H1 (cell line): ENCODE measurements around the gene CABLES2. TPM values are rescaled to one million over a fixed set of nuclear protein-coding genes. Genes with fewer than 3 reads are reported as not detected.
A peak's percentile ranks its signal among the peaks of the same experiment; 100 is the strongest.

Experiments used
- CTCF ChIA-PET: fragments of 300-600 bp; sonication (Branson Sonifier 250); formaldehyde crosslinking; loops from one replicate; lab custom pipeline; 2021; ENCODE audit not compliant: partially characterized antibody; lab: Charles Lee
- POLR2A ChIA-PET: fragments of 300-600 bp; sonication (Branson Sonifier 250); formaldehyde crosslinking; loops from one replicate; lab custom pipeline; 2021; ENCODE audit warnings: inconsistent platforms; ENCODE audit not compliant: partially characterized antibody; lab: Charles Lee
- DNase-seq, 2 experiments: peaks; one replicate each; pipeline versions ENCODE4 v3.0.0 to v3.0.0-alpha.2; 2010 to 2022; ENCODE audit warnings: low spot score in 2 of 2, low read depth in 1 of 2, mixed read lengths in 1 of 2
- FAIRE-seq: peaks from 2 replicates; lab custom pipeline; 2011; peaks lifted over from hg19 to GRCh38; lab: Jason Lieb, UNC
- H2AFZ ChIP-seq: 2 replicates; pipeline ENCODE4 v1.8.1; 2012; ENCODE audit warnings: low read length, inconsistent platforms
- H2AK5ac ChIP-seq: 2 replicates; pipeline ENCODE4 v1.6.1; 2013; ENCODE audit warnings: low read depth, low read length
- H2BK120ac ChIP-seq: replicated peaks from 2 replicates; pipeline ENCODE3; 2013; ENCODE audit warnings: low read depth, low read length, inconsistent platforms
- H2BK12ac ChIP-seq: 2 replicates; pipeline ENCODE4 v1.6.1; 2013; ENCODE audit warnings: low read depth, low read length
- H2BK15ac ChIP-seq: 2 replicates; pipeline ENCODE4 v1.6.1; 2013; ENCODE audit warnings: low read length
- H2BK20ac ChIP-seq: 2 replicates; pipeline ENCODE4 v1.6.1; 2013; ENCODE audit warnings: low read length
- H2BK5ac ChIP-seq: 2 replicates; pipeline ENCODE4 v1.6.1; 2013; ENCODE audit warnings: low read depth, low read length
- H3K14ac ChIP-seq: 2 replicates; pipeline ENCODE4 v1.6.1; 2013; ENCODE audit warnings: inconsistent platforms; ENCODE audit not compliant: insufficient read length
- H3K18ac ChIP-seq: 2 replicates; pipeline ENCODE4 v1.6.1; 2013; ENCODE audit warnings: low read length; ENCODE audit errors: extremely low read depth
- H3K23ac ChIP-seq: 2 replicates; pipeline ENCODE4 v1.6.1; 2013; ENCODE audit warnings: inconsistent platforms; ENCODE audit not compliant: insufficient read length
- H3K23me2 ChIP-seq: 2 replicates; pipeline ENCODE4 v1.6.1; 2013; ENCODE audit warnings: low read depth, low read length
- H3K27ac ChIP-seq: 2 replicates; pipeline ENCODE4 v1.6.1; 2011; ENCODE audit warnings: low read depth, low read length, inconsistent platforms
- H3K27me3 ChIP-seq, 4 experiments: replicated peaks in 1 of 4; 1 replicate in 1 of 4; 2 replicates in 3 of 4; pipeline versions ENCODE4 v1.6.1 to v1.8.1; 2011 to 2013; ENCODE audit warnings: low read length in 3 of 4, mild to moderate bottlenecking in 3 of 4, inconsistent platforms in 2 of 4, mixed read lengths in 2 of 4, moderate library complexity in 1 of 4; ENCODE audit not compliant: control insufficient read depth in 3 of 4, insufficient read depth in 3 of 4; ENCODE audit errors: extremely low read depth in 1 of 4
- H3K36me3 ChIP-seq, 4 experiments: 2 replicates each; pipeline versions ENCODE4 v1.6.1 to v1.8.1; 2011 to 2013; ENCODE audit warnings: mild to moderate bottlenecking in 4 of 4, low read length in 3 of 4, moderate library complexity in 2 of 4, control low read depth in 1 of 4, inconsistent platforms in 1 of 4; ENCODE audit not compliant: insufficient read depth in 4 of 4, control insufficient read depth in 2 of 4
- H3K4ac ChIP-seq: replicated peaks from 2 replicates; pipeline ENCODE3; 2013; ENCODE audit warnings: low read length, low read depth, mixed read lengths, inconsistent platforms; ENCODE audit not compliant: insufficient read length
- H3K4me1 ChIP-seq, 4 experiments: replicated peaks in 1 of 4; 1 replicate in 1 of 4; 2 replicates in 3 of 4; pipeline versions ENCODE4 v1.6.1 to v1.8.1; 2011 to 2013; ENCODE audit warnings: low read length in 3 of 4, inconsistent platforms in 2 of 4, mixed read lengths in 1 of 4; ENCODE audit not compliant: insufficient read depth in 4 of 4, control insufficient read depth in 3 of 4
- H3K4me2 ChIP-seq, 2 experiments: 2 replicates each; pipeline versions ENCODE4 v1.6.1 to v1.8.1; 2011 to 2013; ENCODE audit warnings: low read depth in 2 of 2, low read length in 2 of 2, control low read depth in 1 of 2, inconsistent platforms in 1 of 2, mild to moderate bottlenecking in 1 of 2; ENCODE audit not compliant: insufficient read depth in 1 of 2
- H3K4me3 ChIP-seq, 4 experiments: fragments of 200-600, 300-600 bp in 1 of 4; sonication (generic), shearing (Covaris generic), sonication (Bioruptor Twin) in 1 of 4; 2 replicates each; pipeline versions ENCODE4 v1.5.1 to v1.8.1; 2011 to 2016; ENCODE audit warnings: low read length in 4 of 4, low read depth in 3 of 4, control low read depth in 2 of 4, inconsistent platforms in 2 of 4, mild to moderate bottlenecking in 2 of 4, mixed read lengths in 1 of 4, moderate library complexity in 1 of 4; ENCODE audit not compliant: insufficient read depth in 2 of 4; ENCODE audit errors: extremely low read depth in 1 of 4
- H3K56ac ChIP-seq: replicated peaks from 2 replicates; pipeline ENCODE3; 2013; ENCODE audit warnings: low read depth, mild to moderate bottlenecking, mixed read lengths, low read length, inconsistent platforms; ENCODE audit not compliant: insufficient read length
- H3K79me1 ChIP-seq: 2 replicates; pipeline ENCODE4 v1.6.1; 2013; ENCODE audit warnings: low read depth, low read length, control low read depth
- H3K79me2 ChIP-seq, 2 experiments: 2 replicates each; pipeline versions ENCODE4 v1.6.1 to v1.8.1; 2012 to 2013; ENCODE audit warnings: low read length in 2 of 2, mild to moderate bottlenecking in 2 of 2, inconsistent platforms in 1 of 2; ENCODE audit not compliant: insufficient read depth in 2 of 2, control insufficient read depth in 1 of 2
- H3K9ac ChIP-seq, 4 experiments: replicated peaks in 1 of 4; 1 replicate in 1 of 4; 2 replicates in 3 of 4; pipeline versions ENCODE4 v1.6.1 to v1.8.1; 2011 to 2013; ENCODE audit warnings: low read depth in 3 of 4, low read length in 3 of 4, control low read depth in 2 of 4, mild to moderate bottlenecking in 2 of 4, moderate library complexity in 2 of 4, inconsistent platforms in 1 of 4; ENCODE audit errors: extremely low read depth in 1 of 4
- H3K9me3 ChIP-seq, 2 experiments: 2 replicates each; pipeline versions ENCODE4 v1.6.1 to v1.8.1; 2012 to 2013; ENCODE audit warnings: mild to moderate bottlenecking in 2 of 2, moderate library complexity in 2 of 2, control low read depth in 1 of 2, inconsistent platforms in 1 of 2, low read depth in 1 of 2, low read length in 1 of 2, mixed read lengths in 1 of 2; ENCODE audit not compliant: insufficient read depth in 2 of 2
- H4K20me1 ChIP-seq, 2 experiments: replicated peaks in 1 of 2; 2 replicates each; pipeline versions ENCODE3 to v1.8.1; 2011 to 2013; ENCODE audit warnings: inconsistent platforms in 2 of 2, low read length in 2 of 2, mild to moderate bottlenecking in 1 of 2; ENCODE audit not compliant: insufficient read depth in 2 of 2, control insufficient read depth in 1 of 2
- H4K5ac ChIP-seq: 2 replicates; pipeline ENCODE4 v1.6.1; 2013; ENCODE audit warnings: low read length, low read depth, mixed read lengths, inconsistent platforms; ENCODE audit not compliant: insufficient read length
- H4K8ac ChIP-seq: 2 replicates; pipeline ENCODE4 v1.8.0; 2013; ENCODE audit warnings: mild to moderate bottlenecking, moderate library complexity, low read length, inconsistent platforms; ENCODE audit not compliant: insufficient read depth; ENCODE audit errors: extremely low read depth
- H4K91ac ChIP-seq: replicated peaks from 2 replicates; pipeline ENCODE3; 2013; ENCODE audit warnings: low read length, mixed read lengths, inconsistent platforms; ENCODE audit not compliant: insufficient read length
- CTBP2 ChIP-seq: IDR thresholded peaks from 2 replicates; pipeline ENCODE4 v1.7.0; 2011; ENCODE audit warnings: borderline replicate concordance, mild to moderate bottlenecking, moderate library complexity, mixed read lengths, low read length; ENCODE audit not compliant: insufficient read depth, insufficient read length
- E2F6 ChIP-seq: IDR thresholded peaks from 2 replicates; pipeline ENCODE4 v1.6.1; 2012; ENCODE audit warnings: inconsistent platforms
- EP300 ChIP-seq, 2 experiments: IDR thresholded peaks; 1 replicate in 1 of 2; 2 replicates in 1 of 2; pipeline ENCODE4 v1.6.1; 2011 to 2012; ENCODE audit warnings: low read depth in 2 of 2, low read length in 2 of 2, mild to moderate bottlenecking in 2 of 2, borderline replicate concordance in 1 of 2, inconsistent platforms in 1 of 2, moderate library complexity in 1 of 2
- EZH2 ChIP-seq: fragments of 200-600 bp; sonication (generic); IDR thresholded peaks from 2 replicates; pipeline ENCODE4 v1.7.1; 2012; ENCODE audit warnings: low read depth, mild to moderate bottlenecking, moderate library complexity, low read length, inconsistent platforms; ENCODE audit not compliant: severe bottlenecking
- WGBS, 2 experiments: shearing (Covaris generic) in 1 of 2; methylation state at CpG; one replicate each; pipeline versions ENCODE4 v1.1.6 to v1.1.7; 2013 to 2015; ENCODE audit warnings: low lambda C conversion rate in 2 of 2, mixed read lengths in 2 of 2, inconsistent platforms in 1 of 2, low coverage in 1 of 2, missing lambda C conversion rate in 1 of 2; ENCODE audit not compliant: insufficient replicate concordance in 2 of 2, insufficient coverage in 1 of 2, insufficient read length in 1 of 2; ENCODE audit errors: extremely low coverage in 1 of 2, missing lambda C conversion rate in 1 of 2; 5-methylcytosine and 5-hydroxymethylcytosine counted together
- polyA plus RNA-seq, 7 experiments: library from polyadenylated mRNA; depleted of rRNA in 3 of 7; stranded (reverse) in 5 of 7; unstranded in 2 of 7; fragments of >200 nt in 5 of 7; fragments of 200-250 nt in 2 of 7; gene quantifications; 1 replicate in 5 of 7; 2 replicates in 1 of 7; 4 replicates in 1 of 7; pipeline versions ENCODE4 v1.2.1 to v1.2.3, GENCODE V29; 2011 to 2013; ENCODE audit warnings: missing spikeins in 2 of 7, mixed read lengths in 2 of 7
- total RNA-seq: library from RNA; stranded (reverse); fragmentation: NEBNext Ultra II Directional; extraction: Animal tissue kit (Norgen Biotek cat#: 25700); gene quantifications from 2 replicates; pipeline ENCODE4 v1.2.1, GENCODE V29; 2021

The CABLES2 gene
- total and polyA plus RNA-seq, 2 of the 8 experiments (the other 6 are each of a cell fraction or from before 2014, with no cell fraction given), result 8.0 to 8.8 TPM

- H3K18ac ChIP-seq, result peak overlapping the region; percentile 95
- peak overlapping the region; percentile 86 for H4K5ac ChIP-seq
- no peak overlapping the region for H3K23ac ChIP-seq
- H3K4ac ChIP-seq, result no peak overlapping the region
- H3K23me2 ChIP-seq, result peaks cover 12% of the 10 kb centered on the region
- H2AFZ ChIP-seq, result no peak overlapping the region
- peaks cover 5% of the 10 kb centered on the region for H3K79me1 ChIP-seq
- H2BK120ac ChIP-seq, result peak overlapping the region; percentile 77
- H2BK15ac ChIP-seq, result peak overlapping the region; percentile 95; the same call in 1 of the 2 replicates
- H3K4me1 ChIP-seq, result peaks cover 11 to 58% (median 50%) of the 10 kb centered on the region in 4 experiments
- no peak overlapping the region; the same call in 1 of the 2 replicates for H2AK5ac ChIP-seq
- CTCF ChIA-PET, result interaction anchor here (0.5 to 10.9 kb wide), 23 partner anchors 9 to 1686 kb away, joined by 3 to 212 read pairs (median 4); partner anchors contain the start of gene RPS21
- H2BK20ac ChIP-seq, result peak overlapping the region; percentile 86; the same call in 1 of the 2 replicates
- H3K56ac ChIP-seq, result peak overlapping the region; percentile 70
- no peak overlapping the region for H3K27ac ChIP-seq
- H2BK12ac ChIP-seq, result peak overlapping the region; percentile 90; the same call in 1 of the 2 replicates
- POLR2A ChIA-PET, result interaction anchor here (0.7 to 12.6 kb wide), 18 partner anchors 8 to 150 kb away, joined by 3 to 213 read pairs (median 4); partner anchors contain the start of genes ADRM1 and RPS21
- peaks cover 11 to 31% of the 10 kb centered on the region in 2 experiments; a peak in 3 of 4 replicates for H3K79me2 ChIP-seq
- H2BK5ac ChIP-seq, result peak overlapping the region; percentile 93; the same call in 1 of the 2 replicates
- H4K20me1 ChIP-seq, result peaks cover 7% of the 10 kb centered on the region in 2 experiments
- H4K91ac ChIP-seq, result peak overlapping the region; percentile 98
- TF ChIP-seq EP300 (IDR thresholded peaks at IDR 0.05; ENCODE audit: borderline replicate concordance in 1 of 2, low read depth in 2 of 2, low read length in 2 of 2) (no peak), EZH2 (no peak), E2F6 (no peak), CTBP2 (peak; percentile 15)
- H3K27me3 ChIP-seq, result no peaks in the 10 kb centered on the region
- FAIRE-seq, result no peak
- peak overlapping the region; percentile 83; the same call in 1 of the 2 replicates for H4K8ac ChIP-seq
- H3K4me3 ChIP-seq, result peak overlapping the region; percentile 10 to 77 (median 58); a peak in 6 of 8 replicates
- H3K9ac ChIP-seq, result no peak overlapping the region; a peak in 3 of 7 replicates
- no peaks in the 10 kb centered on the region for H3K36me3 ChIP-seq
- H3K14ac ChIP-seq, result no peak overlapping the region
- peak overlapping the region; percentile 85 to 86 for H3K4me2 ChIP-seq
- 7% methylated on average over 12 of the region's 15 CpGs; no CpG with 5 or more reads in 1 of the 2 experiments for WGBS, 2 experiments
- DNase-seq, result peak in 1 of 2 experiments; percentile 79
- no peaks in the 10 kb centered on the region for H3K9me3 ChIP-seq
Measured at GRCh38 chr20:62368392-62368975, 38.6 kb downstream of the CABLES2 start.
